ENCODE measurements around the gene SIRPB2. TPM values are rescaled to one million over a fixed set of nuclear protein-coding genes. Genes with fewer than 3 reads are reported as not detected.

SIRPB2 gene
- total and polyA plus RNA-seq, 2 of the 8 experiments (the other 6 are each of a cell fraction or from before 2014, with no cell fraction given) = 0.28 TPM; not detected in 1

DNA sequence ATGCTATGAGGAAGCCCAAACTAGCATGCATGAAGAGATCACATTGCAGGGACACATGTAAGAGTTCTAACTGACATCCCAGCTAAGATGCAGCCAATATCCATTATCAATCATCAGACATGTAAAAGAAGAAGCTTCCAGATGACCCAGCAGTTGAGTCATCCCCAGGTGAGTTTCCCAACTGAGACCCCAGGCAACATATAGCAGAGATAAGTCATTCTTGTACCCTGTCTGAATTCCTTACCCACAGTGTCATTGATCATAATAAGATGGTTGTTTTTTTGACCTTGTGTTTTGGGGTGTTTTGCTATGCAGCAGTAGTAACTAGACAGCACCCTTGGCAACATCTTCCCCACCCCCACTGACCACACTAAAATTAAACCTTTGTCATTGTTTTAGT, 47.4 kb upstream of the SIRPB2 start:
- CTCF ChIA-PET (ENCODE audit: partially characterized antibody) = no interaction called here
- POLR2A ChIA-PET (ENCODE audit: partially characterized antibody) = no interaction called here
- TF ChIP-seq, protein P1, sequence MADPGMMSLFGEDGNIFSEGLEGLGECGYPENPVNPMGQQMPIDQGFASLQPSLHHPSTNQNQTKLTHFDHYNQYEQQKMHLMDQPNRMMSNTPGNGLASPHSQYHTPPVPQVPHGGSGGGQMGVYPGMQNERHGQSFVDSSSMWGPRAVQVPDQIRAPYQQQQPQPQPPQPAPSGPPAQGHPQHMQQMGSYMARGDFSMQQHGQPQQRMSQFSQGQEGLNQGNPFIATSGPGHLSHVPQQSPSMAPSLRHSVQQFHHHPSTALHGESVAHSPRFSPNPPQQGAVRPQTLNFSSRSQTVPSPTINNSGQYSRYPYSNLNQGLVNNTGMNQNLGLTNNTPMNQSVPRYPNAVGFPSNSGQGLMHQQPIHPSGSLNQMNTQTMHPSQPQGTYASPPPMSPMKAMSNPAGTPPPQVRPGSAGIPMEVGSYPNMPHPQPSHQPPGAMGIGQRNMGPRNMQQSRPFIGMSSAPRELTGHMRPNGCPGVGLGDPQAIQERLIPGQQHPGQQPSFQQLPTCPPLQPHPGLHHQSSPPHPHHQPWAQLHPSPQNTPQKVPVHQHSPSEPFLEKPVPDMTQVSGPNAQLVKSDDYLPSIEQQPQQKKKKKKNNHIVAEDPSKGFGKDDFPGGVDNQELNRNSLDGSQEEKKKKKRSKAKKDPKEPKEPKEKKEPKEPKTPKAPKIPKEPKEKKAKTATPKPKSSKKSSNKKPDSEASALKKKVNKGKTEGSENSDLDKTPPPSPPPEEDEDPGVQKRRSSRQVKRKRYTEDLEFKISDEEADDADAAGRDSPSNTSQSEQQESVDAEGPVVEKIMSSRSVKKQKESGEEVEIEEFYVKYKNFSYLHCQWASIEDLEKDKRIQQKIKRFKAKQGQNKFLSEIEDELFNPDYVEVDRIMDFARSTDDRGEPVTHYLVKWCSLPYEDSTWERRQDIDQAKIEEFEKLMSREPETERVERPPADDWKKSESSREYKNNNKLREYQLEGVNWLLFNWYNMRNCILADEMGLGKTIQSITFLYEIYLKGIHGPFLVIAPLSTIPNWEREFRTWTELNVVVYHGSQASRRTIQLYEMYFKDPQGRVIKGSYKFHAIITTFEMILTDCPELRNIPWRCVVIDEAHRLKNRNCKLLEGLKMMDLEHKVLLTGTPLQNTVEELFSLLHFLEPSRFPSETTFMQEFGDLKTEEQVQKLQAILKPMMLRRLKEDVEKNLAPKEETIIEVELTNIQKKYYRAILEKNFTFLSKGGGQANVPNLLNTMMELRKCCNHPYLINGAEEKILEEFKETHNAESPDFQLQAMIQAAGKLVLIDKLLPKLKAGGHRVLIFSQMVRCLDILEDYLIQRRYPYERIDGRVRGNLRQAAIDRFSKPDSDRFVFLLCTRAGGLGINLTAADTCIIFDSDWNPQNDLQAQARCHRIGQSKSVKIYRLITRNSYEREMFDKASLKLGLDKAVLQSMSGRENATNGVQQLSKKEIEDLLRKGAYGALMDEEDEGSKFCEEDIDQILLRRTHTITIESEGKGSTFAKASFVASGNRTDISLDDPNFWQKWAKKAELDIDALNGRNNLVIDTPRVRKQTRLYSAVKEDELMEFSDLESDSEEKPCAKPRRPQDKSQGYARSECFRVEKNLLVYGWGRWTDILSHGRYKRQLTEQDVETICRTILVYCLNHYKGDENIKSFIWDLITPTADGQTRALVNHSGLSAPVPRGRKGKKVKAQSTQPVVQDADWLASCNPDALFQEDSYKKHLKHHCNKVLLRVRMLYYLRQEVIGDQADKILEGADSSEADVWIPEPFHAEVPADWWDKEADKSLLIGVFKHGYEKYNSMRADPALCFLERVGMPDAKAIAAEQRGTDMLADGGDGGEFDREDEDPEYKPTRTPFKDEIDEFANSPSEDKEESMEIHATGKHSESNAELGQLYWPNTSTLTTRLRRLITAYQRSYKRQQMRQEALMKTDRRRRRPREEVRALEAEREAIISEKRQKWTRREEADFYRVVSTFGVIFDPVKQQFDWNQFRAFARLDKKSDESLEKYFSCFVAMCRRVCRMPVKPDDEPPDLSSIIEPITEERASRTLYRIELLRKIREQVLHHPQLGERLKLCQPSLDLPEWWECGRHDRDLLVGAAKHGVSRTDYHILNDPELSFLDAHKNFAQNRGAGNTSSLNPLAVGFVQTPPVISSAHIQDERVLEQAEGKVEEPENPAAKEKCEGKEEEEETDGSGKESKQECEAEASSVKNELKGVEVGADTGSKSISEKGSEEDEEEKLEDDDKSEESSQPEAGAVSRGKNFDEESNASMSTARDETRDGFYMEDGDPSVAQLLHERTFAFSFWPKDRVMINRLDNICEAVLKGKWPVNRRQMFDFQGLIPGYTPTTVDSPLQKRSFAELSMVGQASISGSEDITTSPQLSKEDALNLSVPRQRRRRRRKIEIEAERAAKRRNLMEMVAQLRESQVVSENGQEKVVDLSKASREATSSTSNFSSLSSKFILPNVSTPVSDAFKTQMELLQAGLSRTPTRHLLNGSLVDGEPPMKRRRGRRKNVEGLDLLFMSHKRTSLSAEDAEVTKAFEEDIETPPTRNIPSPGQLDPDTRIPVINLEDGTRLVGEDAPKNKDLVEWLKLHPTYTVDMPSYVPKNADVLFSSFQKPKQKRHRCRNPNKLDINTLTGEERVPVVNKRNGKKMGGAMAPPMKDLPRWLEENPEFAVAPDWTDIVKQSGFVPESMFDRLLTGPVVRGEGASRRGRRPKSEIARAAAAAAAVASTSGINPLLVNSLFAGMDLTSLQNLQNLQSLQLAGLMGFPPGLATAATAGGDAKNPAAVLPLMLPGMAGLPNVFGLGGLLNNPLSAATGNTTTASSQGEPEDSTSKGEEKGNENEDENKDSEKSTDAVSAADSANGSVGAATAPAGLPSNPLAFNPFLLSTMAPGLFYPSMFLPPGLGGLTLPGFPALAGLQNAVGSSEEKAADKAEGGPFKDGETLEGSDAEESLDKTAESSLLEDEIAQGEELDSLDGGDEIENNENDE (IDR thresholded peaks at IDR 0.05; ENCODE audit: insufficient replicate concordance, low read length) = no peak
- no peak for TF ChIP-seq YY1 (IDR thresholded peaks at IDR 0.05; ENCODE audit: low read depth, low read length)

More for the DNA sequence above, 47.4 kb upstream of the SIRPB2 start:
- Histone ChIP-seq H3K4me3 (ENCODE audit: extremely low read depth in 1 of 4, insufficient read depth in 2 of 4, low read depth in 3 of 4, low read length in 4 of 4) (no peak overlapping the region), H2AFZ (ENCODE audit: low read length) (no peak overlapping the region), H3K23me2 (ENCODE audit: low read depth, low read length) (no peaks in the 10 kb centered on the region), H3K18ac (ENCODE audit: extremely low read depth, low read length) (no peak overlapping the region), H3K9ac (replicated peaks in 1 of 4; ENCODE audit: extremely low read depth in 1 of 4, low read depth in 3 of 4, low read length in 3 of 4) (no peak overlapping the region), H2BK5ac (ENCODE audit: low read depth, low read length) (no peak overlapping the region), H3K4me2 (ENCODE audit: insufficient read depth in 1 of 2, low read depth in 2 of 2, low read length in 2 of 2) (no peak overlapping the region), H3K27ac (ENCODE audit: low read depth, low read length) (no peak overlapping the region), H2BK12ac (ENCODE audit: low read depth, low read length) (no peak overlapping the region), H3K4ac (replicated peaks; ENCODE audit: insufficient read length, low read depth, low read length) (no peak overlapping the region), H3K9me3 (ENCODE audit: insufficient read depth in 2 of 2, low read depth in 1 of 2, low read length in 1 of 2) (no peaks in the 10 kb centered on the region; a peak in 1 of 4 replicates), H4K5ac (ENCODE audit: insufficient read length, low read depth, low read length) (no peak overlapping the region), H3K79me2 (ENCODE audit: control insufficient read depth in 1 of 2, insufficient read depth in 2 of 2, low read length in 2 of 2) (no peaks in the 10 kb centered on the region), H3K79me1 (ENCODE audit: low read depth, low read length) (no peaks in the 10 kb centered on the region), H2BK120ac (replicated peaks; ENCODE audit: low read depth, low read length) (no peak overlapping the region), H3K36me3 (ENCODE audit: control insufficient read depth in 2 of 4, insufficient read depth in 4 of 4, low read length in 3 of 4) (no peaks in the 10 kb centered on the region), H4K8ac (ENCODE audit: extremely low read depth, insufficient read depth, low read length) (no peak overlapping the region), H4K91ac (replicated peaks; ENCODE audit: insufficient read length, low read length) (no peak overlapping the region), H3K4me1 (replicated peaks in 1 of 4; ENCODE audit: control insufficient read depth in 3 of 4, insufficient read depth in 4 of 4, low read length in 3 of 4) (no peaks in the 10 kb centered on the region), H3K23ac (ENCODE audit: insufficient read length) (no peak overlapping the region), H4K20me1 (replicated peaks in 1 of 2; ENCODE audit: control insufficient read depth in 1 of 2, insufficient read depth in 2 of 2, low read length in 2 of 2) (no peaks in the 10 kb centered on the region), H2BK15ac (ENCODE audit: low read length) (no peak overlapping the region), H2AK5ac (ENCODE audit: low read depth, low read length) (no peak overlapping the region), H3K27me3 (replicated peaks in 1 of 4; ENCODE audit: control insufficient read depth in 3 of 4, extremely low read depth in 1 of 4, insufficient read depth in 3 of 4, low read length in 3 of 4) (no peaks in the 10 kb centered on the region; a peak in 1 of 7 replicates), H3K14ac (ENCODE audit: insufficient read length) (no peak overlapping the region), H2BK20ac (ENCODE audit: low read length) (no peak overlapping the region), H3K56ac (replicated peaks; ENCODE audit: insufficient read length, low read depth, low read length) (no peak overlapping the region)
- FAIRE-seq (no peak), DNase-seq (ENCODE audit: low read depth in 1 of 2, low spot score in 2 of 2) (no peak)

Data from H1 (cell line).